ENCODE results near the gene EIF2B5.

Gene EIF2B5

DNA sequence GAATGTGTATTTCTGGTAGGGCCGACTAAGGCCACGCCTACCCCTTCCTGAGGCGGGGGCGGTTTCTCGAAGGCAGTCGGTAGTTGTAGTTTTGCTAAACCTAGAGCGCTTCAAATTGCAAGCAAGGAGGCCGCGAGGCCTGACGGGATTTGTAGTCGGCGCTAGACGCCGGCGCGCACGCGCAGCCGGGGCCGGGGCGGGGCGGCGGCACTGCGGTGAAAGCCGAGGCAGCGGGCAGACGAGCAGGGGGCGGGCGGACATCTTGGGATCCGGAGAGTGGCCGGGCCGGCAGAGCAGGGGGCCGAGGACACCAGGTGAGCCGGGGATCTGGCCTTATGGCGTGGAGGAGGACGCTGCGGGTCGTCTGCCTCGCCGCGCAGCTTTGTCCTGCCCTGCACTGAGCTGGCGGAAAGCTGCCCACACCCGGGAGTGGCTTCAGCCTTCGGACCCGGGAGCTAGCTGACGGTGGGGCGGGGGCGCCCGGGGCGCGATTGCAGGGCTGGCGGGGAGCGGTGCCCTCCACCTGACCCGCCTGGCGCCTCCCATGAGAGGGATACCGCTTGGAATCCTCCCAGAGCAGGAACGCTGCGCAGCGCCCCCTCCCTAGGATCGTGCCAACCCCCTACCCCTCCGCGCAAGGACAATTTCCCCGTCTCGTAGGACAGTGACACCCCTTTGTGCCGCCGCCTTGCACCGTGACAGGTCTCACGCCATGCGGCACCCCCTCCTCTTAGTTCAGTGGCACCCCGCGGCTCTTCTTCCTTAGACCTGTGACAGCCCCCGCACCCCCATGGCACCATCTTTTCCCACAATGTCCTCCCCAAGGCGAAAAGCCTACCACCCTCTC is 39.7 kb downstream of the EIF2B5 start, which contains the start of gene AP2M1:
TSS of gene AP2M1 (plus strand) at position 210 of the 847 bp plus-strand sequence. CDS start 2,139 bp downstream, outside the sequence.
- DNase-seq, result peak; percentile 96 to 97

DNA sequence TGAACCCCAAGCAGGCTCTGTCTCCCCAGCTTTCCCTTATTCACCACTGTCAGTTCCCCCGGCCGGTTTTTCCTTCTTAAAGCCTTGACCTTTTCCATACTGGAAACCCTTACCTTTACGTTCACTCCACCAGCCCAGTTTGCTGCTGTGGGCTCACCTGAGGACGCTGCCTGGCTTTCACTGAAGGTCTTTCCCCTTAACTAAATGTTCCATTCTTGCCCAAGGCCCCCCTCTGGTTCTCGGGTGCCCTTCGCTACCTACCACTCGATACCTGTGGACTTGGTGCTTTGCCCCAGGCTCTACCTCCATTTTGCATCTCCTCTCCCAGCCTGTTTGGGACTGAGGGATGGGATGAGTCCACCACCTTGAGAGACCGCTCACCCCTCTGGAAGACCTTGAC is 40.3 kb downstream of the EIF2B5 start:
- DNase-seq, result no peak

DNA sequence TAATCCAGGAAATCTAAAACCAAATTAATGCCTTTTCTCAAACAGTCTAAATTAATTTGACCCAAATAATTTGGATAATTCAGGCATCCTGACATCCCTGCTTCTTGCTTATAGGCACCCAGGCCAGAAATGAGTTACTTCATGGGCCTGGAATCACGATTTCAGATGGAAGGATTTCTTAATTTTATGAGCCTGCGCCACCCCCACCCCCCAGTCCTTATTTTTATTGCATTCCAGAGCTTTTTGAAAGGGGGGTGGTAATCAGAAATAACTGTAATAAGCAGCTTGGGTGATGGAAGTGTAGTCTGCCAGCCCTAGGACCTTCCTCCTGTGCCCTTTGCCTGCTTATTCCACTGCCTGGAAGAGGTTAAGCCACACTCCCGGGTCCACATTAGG is 40.8 kb downstream of the EIF2B5 start:
- no peak for DNase-seq

DNA sequence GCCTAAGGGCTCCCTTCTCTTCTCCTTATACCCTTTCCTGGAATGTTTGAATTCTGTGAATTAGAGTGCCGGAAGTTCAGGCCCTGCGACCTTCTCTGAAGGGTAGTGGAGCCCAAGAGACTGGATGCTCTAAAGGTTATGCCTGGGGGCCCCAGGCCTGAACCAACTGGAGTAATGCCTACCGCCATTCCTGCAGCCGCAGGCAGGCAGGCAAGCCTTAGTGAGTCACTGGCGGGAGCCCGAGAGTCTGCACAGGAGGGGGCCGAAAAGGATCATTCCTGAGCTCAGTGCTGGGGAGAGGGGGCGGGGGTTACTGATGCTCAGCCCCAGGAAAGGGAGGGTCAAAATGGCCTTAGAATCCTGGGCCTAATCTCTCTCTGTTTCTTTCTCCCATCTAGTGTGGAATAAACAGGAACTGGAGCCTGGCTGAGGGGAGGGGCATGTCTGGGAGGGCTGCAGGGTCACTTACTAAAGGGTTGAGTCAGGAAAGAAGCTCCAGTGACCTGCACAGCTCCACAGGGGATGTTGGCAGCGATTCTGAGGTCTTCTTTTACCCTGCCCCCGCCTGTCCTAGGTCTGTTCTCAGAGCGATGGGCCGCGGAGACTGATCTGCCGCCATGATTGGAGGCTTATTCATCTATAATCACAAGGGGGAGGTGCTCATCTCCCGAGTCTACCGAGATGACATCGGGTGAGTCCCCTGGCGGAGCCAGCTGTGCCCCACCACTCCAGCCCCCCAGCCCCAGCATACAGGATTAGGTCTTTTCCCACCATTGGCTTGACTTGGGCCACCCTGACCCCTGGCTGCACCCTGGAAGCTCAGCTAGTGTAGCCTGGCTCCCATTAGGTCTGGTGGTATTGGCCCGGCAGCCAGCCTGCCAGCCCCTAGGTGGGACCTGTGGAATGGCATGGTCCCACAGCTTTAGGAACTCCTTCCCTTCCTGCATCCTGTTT is 41.5 kb downstream of the EIF2B5 start:
- DNase-seq, result no peak

DNA sequence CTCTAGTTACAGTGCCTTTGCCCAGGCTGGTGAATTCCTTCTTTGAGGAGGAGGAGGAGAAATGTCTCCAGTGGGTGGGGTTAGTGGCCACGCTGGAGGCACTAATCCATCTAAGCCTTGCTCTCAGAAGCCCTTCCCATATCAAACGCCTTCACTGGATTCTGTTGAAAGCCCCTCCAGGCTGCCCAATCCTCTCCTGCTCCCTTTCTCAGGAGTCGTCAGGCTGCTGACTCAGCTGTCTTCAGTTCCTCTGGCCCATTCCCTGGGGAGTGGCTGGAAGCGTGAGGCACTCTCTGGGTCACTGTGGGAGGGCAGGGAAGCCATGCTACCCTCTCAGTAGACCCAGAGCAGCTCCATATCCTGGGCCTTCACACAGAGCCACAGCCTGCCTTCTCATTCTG is 42.2 kb downstream of the EIF2B5 start:
- no peak for DNase-seq

DNA sequence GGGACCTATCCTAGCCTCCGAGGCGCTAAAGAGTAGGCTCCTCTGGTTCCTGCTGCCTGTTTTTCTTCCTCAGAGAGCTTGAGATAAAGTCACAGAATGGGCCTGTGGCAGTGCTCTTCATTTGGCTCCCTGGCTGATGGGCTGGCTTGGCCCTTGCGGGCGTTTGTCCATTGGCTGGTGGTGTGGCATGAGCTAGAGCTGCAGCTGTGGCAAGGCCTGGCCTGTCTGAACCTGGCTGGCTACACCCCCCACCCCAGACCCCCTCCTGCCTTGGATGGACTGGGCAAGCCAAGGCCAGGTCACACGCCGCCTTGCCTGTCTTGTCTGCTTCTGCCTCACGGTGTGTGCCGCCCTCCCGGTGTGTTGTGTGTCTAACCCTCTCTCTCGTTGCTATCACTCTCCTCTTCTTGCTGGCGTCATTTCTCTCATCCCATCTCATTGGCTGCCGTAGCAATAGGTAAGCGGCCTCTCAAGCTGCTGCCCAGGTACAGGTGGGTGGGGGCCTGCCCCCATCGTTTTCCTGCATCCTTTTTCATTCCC is 42.7 kb downstream of the EIF2B5 start:
- DNase-seq, result no peak

DNA sequence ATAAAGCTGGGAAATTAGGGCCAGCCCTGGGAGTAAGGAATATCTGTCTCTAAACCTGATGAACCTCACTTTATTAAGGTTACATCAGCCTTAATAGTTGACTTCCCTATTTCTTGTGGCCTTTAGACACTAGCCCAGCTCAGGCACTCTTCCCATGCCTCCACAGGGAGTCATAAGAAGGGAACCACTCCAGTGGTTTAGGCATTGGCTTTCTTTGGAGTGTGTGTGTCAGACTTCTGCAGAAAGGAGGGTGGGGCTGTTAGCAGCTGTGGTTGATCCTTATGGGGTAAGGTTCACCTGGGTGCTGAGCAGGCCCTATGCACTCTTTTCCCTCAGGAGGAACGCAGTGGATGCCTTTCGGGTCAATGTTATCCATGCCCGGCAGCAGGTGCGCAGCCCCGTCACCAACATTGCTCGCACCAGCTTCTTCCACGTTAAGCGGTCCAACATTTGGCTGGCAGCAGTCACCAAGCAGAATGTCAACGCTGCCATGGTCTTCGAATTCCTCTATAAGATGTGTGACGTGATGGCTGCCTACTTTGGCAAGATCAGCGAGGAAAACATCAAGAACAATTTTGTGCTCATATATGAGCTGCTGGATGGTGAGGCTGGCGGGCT is 43.5 kb downstream of the EIF2B5 start:
- no peak for DNase-seq

DNA sequence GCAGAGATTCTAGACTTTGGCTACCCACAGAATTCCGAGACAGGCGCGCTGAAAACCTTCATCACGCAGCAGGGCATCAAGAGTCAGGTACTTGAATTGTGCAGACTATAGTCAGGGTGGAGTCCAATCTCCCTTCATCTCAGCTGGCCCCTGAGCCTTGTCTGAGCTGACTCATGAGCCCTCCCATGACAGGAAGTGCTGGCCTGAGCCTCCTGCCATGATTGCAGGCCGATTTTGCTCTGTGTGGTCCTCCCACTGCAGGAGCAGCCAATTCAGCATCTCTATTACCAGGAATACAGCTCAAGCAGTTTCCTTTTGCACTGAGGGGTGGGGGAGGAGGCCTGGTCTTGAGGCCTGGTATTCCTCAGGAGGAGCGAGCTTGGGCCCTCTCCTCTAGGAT is 45.0 kb downstream of the EIF2B5 start:
- no peak for DNase-seq

DNA sequence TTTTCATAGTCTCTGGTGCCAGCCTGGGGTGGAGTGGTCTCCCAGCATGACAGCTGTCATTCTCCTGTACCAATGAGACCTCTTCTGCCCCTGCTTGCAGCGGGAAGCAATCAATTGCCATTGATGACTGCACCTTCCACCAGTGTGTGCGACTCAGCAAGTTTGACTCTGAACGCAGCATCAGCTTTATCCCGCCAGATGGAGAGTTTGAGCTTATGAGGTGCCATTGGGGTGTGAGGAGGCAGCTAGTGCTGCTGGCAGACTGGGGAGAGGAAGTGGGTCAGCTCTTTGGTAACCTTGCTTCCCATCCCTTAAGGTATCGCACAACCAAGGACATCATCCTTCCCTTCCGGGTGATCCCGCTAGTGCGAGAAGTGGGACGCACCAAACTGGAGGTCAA is 46.4 kb downstream of the EIF2B5 start:
- no peak for DNase-seq

DNA sequence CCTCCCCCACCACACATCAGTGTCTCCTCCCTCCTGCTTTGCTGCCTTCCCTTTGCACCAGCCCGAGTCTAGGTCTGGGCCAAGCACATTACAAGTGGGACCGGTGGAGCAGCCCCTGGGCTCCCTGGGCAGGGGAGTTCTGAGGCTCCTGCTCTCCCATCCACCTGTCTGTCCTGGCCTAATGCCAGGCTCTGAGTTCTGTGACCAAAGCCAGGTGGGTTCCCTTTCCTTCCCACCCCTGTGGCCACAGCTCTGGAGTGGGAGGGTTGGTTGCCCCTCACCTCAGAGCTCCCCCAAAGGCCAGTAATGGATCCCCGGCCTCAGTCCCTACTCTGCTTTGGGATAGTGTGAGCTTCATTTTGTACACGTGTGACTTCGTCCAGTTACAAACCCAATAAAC is 48.5 kb downstream of the EIF2B5 start:
- DNase-seq, result no peak

DNA sequence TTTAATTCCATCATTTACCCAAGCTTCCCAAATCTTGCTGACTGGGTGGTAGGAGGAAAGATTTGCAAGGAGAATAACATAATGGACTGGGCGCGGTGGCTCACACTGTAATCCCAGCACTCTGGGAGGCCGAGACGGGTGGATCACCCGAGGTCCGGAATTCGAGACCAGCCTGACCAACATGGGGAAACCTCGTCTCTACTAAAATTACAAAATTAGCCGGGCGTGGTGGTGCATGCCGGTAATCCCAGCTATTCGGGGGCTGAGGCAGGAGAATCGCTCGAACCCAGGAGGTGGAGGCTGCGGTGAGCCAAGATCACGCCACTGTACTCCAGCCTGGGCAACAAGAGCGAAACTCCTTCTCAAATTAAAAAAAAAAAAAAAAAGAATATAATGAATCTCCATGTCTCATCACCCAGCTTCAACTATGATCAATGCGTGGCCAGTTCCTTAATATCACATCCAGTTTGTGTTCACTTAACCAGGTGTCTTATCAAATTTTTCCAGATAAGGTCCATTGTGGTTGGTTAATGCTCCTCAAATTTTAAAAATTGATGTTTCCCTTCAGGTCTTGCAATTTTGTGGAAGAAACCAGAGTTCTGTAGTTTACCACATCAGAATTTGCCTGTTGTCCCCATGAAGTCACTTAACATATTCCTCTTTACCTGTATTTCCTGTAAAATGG is 49.5 kb downstream of the EIF2B5 start:
- DNase-seq, result no peak

DNA sequence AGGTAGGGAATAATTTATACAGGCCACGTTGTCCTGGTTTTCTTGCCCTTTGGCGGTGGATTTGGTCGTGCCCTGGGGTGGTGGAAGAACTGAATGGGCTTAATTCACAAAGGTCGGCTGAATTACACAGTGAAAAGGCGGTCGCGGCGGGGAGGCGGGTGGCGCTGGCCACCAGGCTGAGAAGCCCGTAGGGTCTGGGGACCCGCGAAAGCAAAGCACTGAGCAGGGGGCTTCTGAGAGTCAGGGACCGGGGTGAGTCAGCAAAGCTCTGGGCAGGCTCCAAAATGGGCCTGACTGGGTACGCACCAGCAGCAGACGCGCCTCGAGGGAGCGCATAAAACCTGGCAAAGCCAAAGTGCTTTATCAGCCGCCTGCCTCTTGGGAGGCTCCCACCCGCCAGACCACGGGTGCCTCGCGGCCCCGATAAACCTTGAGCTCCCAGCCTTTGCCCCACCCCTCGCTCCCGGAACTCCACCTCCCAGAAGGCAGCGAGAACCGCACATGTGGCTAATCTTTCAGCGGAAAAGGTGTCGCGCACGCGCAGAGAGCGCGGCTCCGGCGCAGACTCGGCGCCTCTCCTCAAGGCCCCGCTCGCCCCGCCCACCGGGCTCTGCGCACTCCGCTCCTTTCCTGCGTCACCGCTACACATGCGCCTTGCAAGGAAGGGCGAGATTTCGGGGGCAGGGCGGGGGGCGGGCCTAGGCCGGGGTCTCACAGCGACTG is 50.5 kb downstream of the EIF2B5 start:
- DNase-seq, result peak; percentile 98

DNA sequence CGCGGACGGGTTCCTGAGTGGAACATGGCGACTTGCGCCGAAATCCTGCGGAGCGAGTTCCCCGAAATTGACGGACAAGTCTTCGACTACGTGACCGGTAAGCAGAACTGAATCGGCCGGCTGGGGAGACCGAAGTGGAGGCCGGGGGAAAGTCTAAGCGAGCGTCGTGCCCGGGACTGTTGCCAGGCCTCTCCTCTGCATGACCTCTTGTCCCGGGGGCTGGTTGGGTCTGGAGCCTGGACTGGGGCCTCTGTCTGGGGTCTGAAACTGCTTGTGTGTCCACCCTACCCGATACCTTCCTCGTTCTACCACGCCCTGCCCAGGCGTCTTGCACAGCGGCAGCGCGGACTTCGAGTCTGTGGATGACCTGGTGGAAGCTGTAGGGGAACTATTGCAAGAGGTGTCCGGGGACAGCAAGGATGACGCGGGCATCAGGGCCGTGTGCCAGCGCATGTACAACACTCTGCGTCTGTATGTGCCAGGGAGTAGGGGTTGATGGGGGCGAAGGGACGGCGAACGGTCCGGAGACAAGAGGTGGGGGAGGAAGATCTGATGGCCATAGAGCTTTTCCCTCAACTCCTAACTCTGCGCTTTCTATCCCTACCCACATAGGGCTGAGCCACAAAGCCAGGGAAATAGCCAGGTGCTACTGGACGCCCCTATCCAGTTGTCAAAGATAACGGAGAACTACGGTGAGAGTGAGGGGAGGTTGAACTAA is 51.2 kb downstream of the EIF2B5 start, which contains the start of gene ABCF3:
TSS of gene ABCF3 (plus strand) at position 16 of the 718 bp plus-strand sequence. CDS start at position 25, 9 bp downstream.
- no peak for DNase-seq

DNA sequence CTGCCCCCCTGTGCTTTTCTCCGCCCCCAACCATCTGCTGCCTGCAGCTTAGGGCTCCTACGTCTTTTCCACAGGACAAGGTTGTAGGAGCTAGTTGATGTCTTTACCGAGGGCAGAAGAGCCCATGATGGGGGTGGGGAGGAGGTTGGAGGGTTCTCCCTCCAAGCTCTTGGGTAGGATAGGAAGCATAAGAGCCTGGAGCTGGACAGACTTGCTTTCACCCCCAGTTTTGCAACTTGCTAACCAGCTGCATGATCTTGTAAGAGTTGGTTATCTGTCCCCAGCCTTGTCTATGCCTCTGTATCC is 51.7 kb downstream of the EIF2B5 start:
- DNase-seq, result no peak

DNA sequence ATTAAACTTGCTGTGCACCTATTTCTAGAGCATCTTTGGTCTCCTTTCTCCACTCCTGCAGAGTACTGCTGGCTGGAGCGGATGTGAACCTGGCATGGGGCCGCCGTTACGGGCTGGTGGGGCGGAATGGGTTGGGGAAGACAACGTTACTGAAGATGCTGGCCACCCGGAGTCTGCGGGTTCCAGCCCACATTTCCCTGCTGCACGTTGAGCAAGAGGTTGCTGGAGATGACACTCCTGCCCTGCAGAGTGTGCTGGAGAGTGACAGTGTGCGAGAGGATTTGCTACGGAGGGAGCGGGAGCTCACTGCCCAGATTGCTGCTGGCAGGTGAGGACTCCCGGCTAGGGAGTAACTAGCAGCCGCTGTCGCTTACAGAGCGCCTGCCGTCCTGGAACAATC is 52.9 kb downstream of the EIF2B5 start:
- no peak for DNase-seq

DNA sequence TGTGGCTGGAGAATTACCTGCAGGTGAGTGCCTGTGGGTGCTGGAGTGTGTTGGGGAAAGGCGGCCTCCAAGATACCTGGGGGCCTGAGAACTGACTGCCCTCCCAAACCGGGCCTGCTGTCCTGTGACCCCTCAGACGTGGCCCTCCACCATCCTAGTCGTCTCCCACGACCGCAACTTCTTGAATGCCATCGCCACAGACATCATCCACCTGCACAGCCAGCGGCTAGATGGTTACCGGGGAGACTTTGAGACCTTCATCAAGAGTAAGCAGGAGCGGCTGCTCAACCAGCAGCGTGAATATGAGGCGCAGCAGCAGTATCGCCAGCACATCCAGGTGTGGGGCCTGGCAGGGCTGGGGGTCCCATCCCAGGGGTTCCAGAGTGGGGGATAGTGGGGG is 54.3 kb downstream of the EIF2B5 start:
- DNase-seq, result no peak

DNA sequence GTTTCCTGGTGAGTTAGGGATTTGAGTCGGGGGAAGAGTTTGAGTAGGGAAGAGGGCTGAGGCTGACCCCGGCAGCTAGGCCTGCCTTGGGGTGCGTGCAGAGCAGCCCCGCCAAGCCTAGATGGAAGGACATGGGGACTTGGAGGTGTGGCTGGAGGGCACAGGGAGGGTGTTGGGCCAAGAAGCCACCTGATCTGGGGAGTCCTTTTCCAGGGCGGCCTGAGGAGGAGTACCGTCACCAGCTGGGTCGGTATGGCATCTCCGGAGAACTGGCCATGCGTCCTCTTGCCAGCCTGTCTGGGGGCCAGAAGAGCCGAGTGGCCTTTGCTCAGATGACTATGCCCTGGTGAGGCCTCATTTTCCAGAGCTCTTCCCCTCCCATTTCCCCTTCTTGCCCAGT is 57.7 kb downstream of the EIF2B5 start:
- DNase-seq, result no peak

DNA sequence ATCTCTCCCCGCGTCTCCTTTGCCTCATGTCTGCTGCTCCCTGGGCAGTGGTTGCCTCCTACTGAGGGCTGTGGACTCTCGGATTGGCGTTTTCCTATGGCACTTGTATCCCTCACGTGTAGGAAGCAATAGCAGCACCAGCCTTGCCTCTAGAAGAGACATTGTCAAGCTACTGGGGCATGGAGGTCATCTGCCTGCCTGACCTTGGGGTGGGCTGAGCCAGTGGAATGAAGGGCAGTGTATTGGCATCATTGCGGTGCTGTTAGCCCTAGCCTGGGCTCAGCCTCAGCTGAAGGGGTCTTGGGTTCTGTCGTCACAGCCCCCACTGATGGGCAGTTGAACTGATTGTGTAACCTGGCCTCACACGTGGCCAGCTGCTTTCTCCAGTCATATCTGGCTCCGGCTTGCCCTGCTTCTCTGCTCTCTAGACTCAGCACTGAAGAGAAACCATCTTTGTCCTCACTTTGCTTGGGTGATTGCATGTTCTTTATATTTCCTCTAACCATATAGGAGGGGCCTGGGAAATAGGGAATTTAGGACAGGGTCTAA is 58.9 kb downstream of the EIF2B5 start:
- DNase-seq, result no peak

All from stimulated activated CD4-positive, alpha-beta T cell treated with anti-CD3 and anti-CD28 coated beads, Interleukin-2, amount 100 ng/mL, for 48 hours (primary cell).